ENCODE results near the gene INPPL1. TPM values are rescaled to one million over a fixed set of nuclear protein-coding genes. Genes with fewer than 3 reads are reported as not detected.

INPPL1 gene
- total and polyA plus RNA-seq, 10 of the 15 experiments (the other 5 are each of a cell fraction or from before 2014, with no cell fraction given): 0.47 to 116 (median 43.4) TPM

DNA sequence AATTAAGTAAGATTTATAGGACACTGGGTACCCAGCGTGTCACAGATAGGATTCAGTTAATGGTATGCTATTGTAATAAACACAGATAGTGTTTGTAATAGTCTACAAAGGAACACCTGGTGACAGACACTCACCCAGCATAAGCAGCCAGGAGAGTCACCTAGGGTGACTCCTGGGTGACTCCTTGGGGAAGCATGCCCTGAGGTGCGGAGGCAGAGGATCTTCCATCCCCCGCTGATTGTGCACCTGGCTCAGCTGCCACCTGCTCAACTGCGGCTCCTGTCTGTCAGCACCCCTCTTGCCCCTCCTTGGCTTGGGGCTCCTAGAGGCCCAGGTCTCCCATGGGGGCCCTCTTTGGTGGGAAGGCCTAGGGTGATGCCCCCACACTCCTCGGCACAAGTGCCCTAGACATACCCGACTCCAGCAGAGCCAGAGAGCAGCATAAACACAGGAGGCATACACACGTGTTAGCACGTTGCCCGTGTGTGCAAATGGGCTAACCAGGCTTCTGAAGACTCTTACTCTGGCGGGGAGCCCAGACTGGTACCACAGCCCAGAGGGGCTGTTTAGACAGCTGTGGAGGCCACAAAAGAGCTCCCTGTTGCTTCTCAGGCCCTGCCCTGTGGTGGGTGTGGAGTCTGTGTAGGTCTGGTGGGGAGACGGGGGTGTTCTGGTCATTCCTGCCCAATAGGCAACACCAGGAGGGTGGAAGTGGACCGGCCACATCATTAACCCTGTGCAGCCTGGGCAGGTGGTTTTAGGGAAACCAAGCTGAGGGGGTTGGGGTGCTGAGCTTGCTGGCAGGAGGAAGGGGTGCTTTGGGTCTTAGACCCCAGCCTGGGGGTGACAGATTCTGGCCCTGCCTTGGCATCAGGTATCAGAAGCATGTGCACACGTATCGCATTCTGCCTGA lies 3.0 kb downstream of the INPPL1 start:
- Histone ChIP-seq H3K4me1 (ENCODE audit: control insufficient read depth, insufficient read depth, low read length) (peaks cover 9% of the 10 kb centered on the region), H3K4me2 (ENCODE audit: control insufficient read depth, insufficient read depth) (no peak overlapping the region), H3K79me2 (ENCODE audit: control insufficient read depth, insufficient read depth, low read length) (peaks cover 26% of the 10 kb centered on the region), H2AFZ (ENCODE audit: control insufficient read depth, low read depth, low read length) (no peak overlapping the region), H3K27me3 (replicated peaks in 1 of 2; ENCODE audit: control insufficient read depth in 2 of 2, insufficient read depth in 2 of 2, low read length in 1 of 2) (no peaks in the 10 kb centered on the region), H3K4me3 (no peak overlapping the region), H3K36me3 (ENCODE audit: control insufficient read depth in 2 of 2, insufficient read depth in 2 of 2, low read length in 1 of 2) (peaks cover 17 to 26% of the 10 kb centered on the region in 2 experiments; a peak in 3 of 4 replicates), H3K27ac (ENCODE audit: control insufficient read depth, insufficient read depth) (no peak overlapping the region), H3K9me3 (replicated peaks; ENCODE audit: control insufficient read depth, insufficient read depth, low read length) (no peaks in the 10 kb centered on the region), H4K20me1 (ENCODE audit: control insufficient read depth, insufficient read depth) (no peaks in the 10 kb centered on the region; the same call in 1 of the 2 replicates), H3K9ac (ENCODE audit: control insufficient read depth, insufficient read depth, low read length) (no peak overlapping the region)
- in situ Hi-C loops (cut with MboI): no loop called here
- WGBS (ENCODE audit: insufficient coverage, insufficient replicate concordance, low lambda C conversion rate, missing lambda C conversion rate): 89% methylated on average over 13 of the region's 14 CpGs
- POLR2A ChIA-PET: no interaction called here
- BruUV-seq (replicated peaks): no TSS peak
- CTCF ChIA-PET: interaction anchor here (1.0 to 1.2 kb wide), 2 partner anchors 10 to 203 kb away, joined by 3 to 5 read pairs; no protein-coding TSS in a partner anchor
- TF ChIP-seq RFX5 (IDR thresholded peaks at IDR 0.05; ENCODE audit: low read depth, low read length): no peak
- RAD21 ChIA-PET (ENCODE audit: unreplicated experiment): no interaction called here
- FAIRE-seq (no peak), ATAC-seq (no peak), DNase-seq (ENCODE audit: low read depth, low spot score) (no peak)
- SMC1A ChIA-PET (ENCODE audit: uncharacterized antibody, unreplicated experiment): interaction anchor here (1.2 kb wide), 1 partner anchor 204 kb away, joined by 3 read pairs; no protein-coding TSS in a partner anchor
- intact Hi-C loops (cut with micrococcal nuclease; ENCODE audit: unreplicated experiment): no loop called here

GRCh38 chr11:72228229-72228843 lies 3.8 kb downstream of the INPPL1 start:
- H4K20me1 ChIP-seq (ENCODE audit: control insufficient read depth, insufficient read depth): no peaks in the 10 kb centered on the region; the same call in 1 of the 2 replicates
- no peak for TF ChIP-seq MYC (IDR thresholded peaks at IDR 0.05; ENCODE audit: insufficient read depth, insufficient read length, insufficient replicate concordance, low read length, severe bottlenecking)
- 0 out of 4 replicates have a peak, but pooled peaks of 1 of the 2 experiments have one; percentile 19 for TF ChIP-seq SRF (IDR thresholded peaks at IDR 0.05; ENCODE audit: low read depth in 2 of 2, low read length in 2 of 2)
- no peak overlapping the region for H3K4me2 ChIP-seq (ENCODE audit: control insufficient read depth, insufficient read depth)
- no peak for ATAC-seq
- H3K79me2 ChIP-seq (ENCODE audit: control insufficient read depth, insufficient read depth, low read length): peaks cover 26% of the 10 kb centered on the region
- RAD21 ChIA-PET (ENCODE audit: unreplicated experiment): no interaction called here
- intact Hi-C loops (cut with micrococcal nuclease; ENCODE audit: unreplicated experiment): no loop called here
- no peak overlapping the region for H3K27ac ChIP-seq (ENCODE audit: control insufficient read depth, insufficient read depth)
- SMC1A ChIA-PET (ENCODE audit: uncharacterized antibody, unreplicated experiment): interaction anchor here (1.2 kb wide), 1 partner anchor 203 kb away, joined by 3 read pairs; no protein-coding TSS in a partner anchor
- H3K27me3 ChIP-seq (replicated peaks in 1 of 2; ENCODE audit: control insufficient read depth in 2 of 2, insufficient read depth in 2 of 2, low read length in 1 of 2): no peaks in the 10 kb centered on the region
- CTCF ChIA-PET: interaction anchor here (1.0 to 1.2 kb wide), 2 partner anchors 9 to 32 kb away, joined by 4 to 5 read pairs; no protein-coding TSS in a partner anchor
- no peak for FAIRE-seq
- H3K4me1 ChIP-seq (ENCODE audit: control insufficient read depth, insufficient read depth, low read length): peaks cover 8% of the 10 kb centered on the region
- 89% methylated on average over 13 of the region's 16 CpGs for WGBS (ENCODE audit: insufficient coverage, insufficient replicate concordance, low lambda C conversion rate, missing lambda C conversion rate)
- in situ Hi-C loops (cut with MboI): no loop called here
- POLR2A ChIA-PET: no interaction called here
- no peaks in the 10 kb centered on the region for H3K9me3 ChIP-seq (replicated peaks; ENCODE audit: control insufficient read depth, insufficient read depth, low read length)
- BruUV-seq (replicated peaks): no TSS peak
- no peak overlapping the region for H3K9ac ChIP-seq (ENCODE audit: control insufficient read depth, insufficient read depth, low read length)
- no peak overlapping the region for H2AFZ ChIP-seq (ENCODE audit: control insufficient read depth, low read depth, low read length)
- no peak for DNase-seq (ENCODE audit: low read depth, low spot score)
- peaks cover 19 to 28% of the 10 kb centered on the region in 2 experiments; a peak in 3 of 4 replicates for H3K36me3 ChIP-seq (ENCODE audit: control insufficient read depth in 2 of 2, insufficient read depth in 2 of 2, low read length in 1 of 2)
- H3K4me3 ChIP-seq: no peak overlapping the region
